ENCODE results near the gene CAMTA1. TPM values are rescaled to one million over a fixed set of nuclear protein-coding genes. Genes with fewer than 3 reads are reported as not detected.
"Not testable (repeated sequence)": the region's sequence is repeated elsewhere in the genome, so short reads cannot be mapped to it uniquely, and the experiment has no call there.

Gene CAMTA1
- total RNA-seq, 1 experiment from 2014 or later = 50.3 TPM

DNA sequence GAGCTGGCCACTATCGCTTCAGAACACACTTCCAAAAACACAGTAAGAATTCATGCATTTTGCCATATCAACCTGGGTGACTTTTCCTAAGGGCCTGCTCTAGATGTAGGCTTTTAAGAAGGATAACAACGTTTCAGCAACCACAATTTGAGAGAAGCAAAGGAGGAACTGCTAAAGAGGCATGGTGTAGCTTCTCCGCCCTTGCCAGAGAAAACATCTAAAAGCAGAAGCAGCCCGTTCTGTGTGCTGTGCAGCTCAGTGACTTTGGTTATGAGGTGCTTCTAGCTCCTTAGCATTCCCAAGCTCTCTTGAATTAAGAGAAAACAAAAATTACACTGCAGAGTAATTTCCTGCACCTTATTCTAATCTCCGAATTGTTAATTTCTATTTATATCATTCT, 1001.5 kb downstream of the CAMTA1 start:
- TF ChIP-seq, protein P1, sequence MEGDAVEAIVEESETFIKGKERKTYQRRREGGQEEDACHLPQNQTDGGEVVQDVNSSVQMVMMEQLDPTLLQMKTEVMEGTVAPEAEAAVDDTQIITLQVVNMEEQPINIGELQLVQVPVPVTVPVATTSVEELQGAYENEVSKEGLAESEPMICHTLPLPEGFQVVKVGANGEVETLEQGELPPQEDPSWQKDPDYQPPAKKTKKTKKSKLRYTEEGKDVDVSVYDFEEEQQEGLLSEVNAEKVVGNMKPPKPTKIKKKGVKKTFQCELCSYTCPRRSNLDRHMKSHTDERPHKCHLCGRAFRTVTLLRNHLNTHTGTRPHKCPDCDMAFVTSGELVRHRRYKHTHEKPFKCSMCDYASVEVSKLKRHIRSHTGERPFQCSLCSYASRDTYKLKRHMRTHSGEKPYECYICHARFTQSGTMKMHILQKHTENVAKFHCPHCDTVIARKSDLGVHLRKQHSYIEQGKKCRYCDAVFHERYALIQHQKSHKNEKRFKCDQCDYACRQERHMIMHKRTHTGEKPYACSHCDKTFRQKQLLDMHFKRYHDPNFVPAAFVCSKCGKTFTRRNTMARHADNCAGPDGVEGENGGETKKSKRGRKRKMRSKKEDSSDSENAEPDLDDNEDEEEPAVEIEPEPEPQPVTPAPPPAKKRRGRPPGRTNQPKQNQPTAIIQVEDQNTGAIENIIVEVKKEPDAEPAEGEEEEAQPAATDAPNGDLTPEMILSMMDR (IDR thresholded peaks at IDR 0.05; ENCODE audit: unreplicated experiment) = no peak
- peaks cover 5% of the 10 kb centered on the region for H3K9me3 Mint-ChIP-seq (ENCODE audit: low read depth, unreplicated experiment)
- no peaks in the 10 kb centered on the region for H3K27me3 Mint-ChIP-seq (ENCODE audit: unreplicated experiment)
- H3K4me3 Mint-ChIP-seq (ENCODE audit: low read depth, unreplicated experiment) = no peak overlapping the region
- no peak for DNase-seq
- H3K4me1 Mint-ChIP-seq (ENCODE audit: low read depth, unreplicated experiment) = peaks cover 11% of the 10 kb centered on the region
- no TSS peak for BruUV-seq (replicated peaks)
- H3K27ac Mint-ChIP-seq (ENCODE audit: unreplicated experiment) = no peak overlapping the region
- H3K36me3 Mint-ChIP-seq (ENCODE audit: insufficient read depth, unreplicated experiment) = peaks cover 21% of the 10 kb centered on the region
- CTCF ChIA-PET = no interaction called here
- intact Hi-C loops (cut with micrococcal nuclease; ENCODE audit: unreplicated experiment) = no loop called here

DNA sequence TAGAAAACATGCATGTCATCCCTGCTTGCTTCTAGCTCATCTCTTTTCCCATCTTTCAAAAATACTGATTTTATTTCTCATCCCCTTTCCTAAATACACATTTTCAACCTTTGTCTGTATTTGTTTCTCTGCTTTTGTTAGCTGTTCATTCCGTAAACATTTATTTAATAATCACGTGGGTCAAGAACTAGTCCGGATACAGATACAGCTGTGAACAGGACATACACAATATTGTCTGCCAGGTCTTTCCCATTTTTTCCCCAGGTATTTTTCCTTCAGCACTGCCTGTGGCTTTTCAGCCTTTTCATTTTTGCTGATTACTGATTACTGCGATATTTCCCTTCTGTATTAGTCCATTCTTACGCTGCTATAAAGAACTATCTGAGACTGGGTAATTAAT, 1004.6 kb downstream of the CAMTA1 start:
- no peak overlapping the region for H3K4me3 Mint-ChIP-seq (ENCODE audit: low read depth, unreplicated experiment)
- no peak overlapping the region for H3K27ac Mint-ChIP-seq (ENCODE audit: unreplicated experiment)
- TF ChIP-seq, protein P1 (IDR thresholded peaks at IDR 0.05; ENCODE audit: unreplicated experiment) = no peak
- no TSS peak for BruUV-seq (replicated peaks)
- intact Hi-C loops (cut with micrococcal nuclease; ENCODE audit: unreplicated experiment) = no loop called here
- no peaks in the 10 kb centered on the region for H3K36me3 Mint-ChIP-seq (ENCODE audit: insufficient read depth, unreplicated experiment)
- CTCF ChIA-PET = interaction anchor here (0.6 kb wide), 1 partner anchor 741 kb away, joined by 3 read pairs; no protein-coding TSS in a partner anchor
- no peak for DNase-seq
- peaks cover 5% of the 10 kb centered on the region for H3K9me3 Mint-ChIP-seq (ENCODE audit: low read depth, unreplicated experiment)
- no peaks in the 10 kb centered on the region for H3K4me1 Mint-ChIP-seq (ENCODE audit: low read depth, unreplicated experiment)
- no peaks in the 10 kb centered on the region for H3K27me3 Mint-ChIP-seq (ENCODE audit: unreplicated experiment)

DNA sequence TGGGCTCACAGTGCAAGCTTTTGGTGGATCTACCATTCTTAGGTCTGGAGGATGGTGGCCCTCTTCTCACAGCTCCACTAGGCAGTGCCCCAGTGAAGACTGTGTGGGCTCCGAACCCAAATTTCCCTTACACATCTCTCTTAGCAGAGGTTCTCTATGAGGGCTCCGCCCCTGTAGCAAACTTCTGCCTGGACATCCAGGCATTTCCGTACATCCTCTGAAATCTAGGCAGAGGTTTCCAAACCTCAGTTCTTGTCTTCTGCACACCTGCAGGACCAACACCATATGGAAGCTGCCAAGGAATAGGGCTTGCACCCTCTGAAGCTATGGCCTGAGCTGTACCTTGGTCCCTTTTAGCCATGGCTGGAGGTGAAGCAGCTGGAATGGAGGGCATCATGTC, 1005.8 kb downstream of the CAMTA1 start:
- H3K4me1 Mint-ChIP-seq (ENCODE audit: low read depth, unreplicated experiment); DNase-seq; H3K36me3 Mint-ChIP-seq (ENCODE audit: insufficient read depth, unreplicated experiment); intact Hi-C loops (cut with micrococcal nuclease; ENCODE audit: unreplicated experiment); H3K9me3 Mint-ChIP-seq (ENCODE audit: low read depth, unreplicated experiment); H3K27me3 Mint-ChIP-seq (ENCODE audit: unreplicated experiment); BruUV-seq (replicated peaks); H3K27ac Mint-ChIP-seq (ENCODE audit: unreplicated experiment); H3K4me3 Mint-ChIP-seq (ENCODE audit: low read depth, unreplicated experiment); CTCF ChIA-PET: not testable (repeated sequence)

DNA sequence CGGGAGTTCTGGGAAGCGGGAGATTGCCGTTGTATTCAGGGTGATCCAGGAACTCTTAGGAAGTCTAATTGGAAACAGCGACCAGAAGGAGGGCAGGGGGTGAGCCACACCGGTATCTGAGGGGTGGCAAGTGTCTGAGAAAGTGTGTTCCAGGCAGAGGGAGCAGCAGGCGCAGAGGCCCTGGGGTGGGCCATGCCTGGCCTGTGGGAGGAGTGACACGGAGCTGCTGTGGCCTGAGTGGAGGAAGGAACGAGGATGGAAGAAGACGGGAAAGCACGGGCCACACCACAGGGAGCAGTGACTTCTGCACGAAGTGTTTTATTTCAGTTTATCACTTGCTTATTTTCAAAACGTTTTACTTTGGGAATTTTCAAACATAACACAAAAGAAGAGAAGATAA, 1010.2 kb downstream of the CAMTA1 start:
- TF ChIP-seq, protein P1 (IDR thresholded peaks at IDR 0.05; ENCODE audit: unreplicated experiment) = no peak
- intact Hi-C loops (cut with micrococcal nuclease; ENCODE audit: unreplicated experiment) = no loop called here
- H3K27me3 Mint-ChIP-seq (ENCODE audit: unreplicated experiment) = no peaks in the 10 kb centered on the region
- H3K4me3 Mint-ChIP-seq (ENCODE audit: low read depth, unreplicated experiment) = no peak overlapping the region
- DNase-seq = no peak
- H3K36me3 Mint-ChIP-seq (ENCODE audit: insufficient read depth, unreplicated experiment) = no peaks in the 10 kb centered on the region
- no peaks in the 10 kb centered on the region for H3K4me1 Mint-ChIP-seq (ENCODE audit: low read depth, unreplicated experiment)
- CTCF ChIA-PET = no interaction called here
- H3K9me3 Mint-ChIP-seq (ENCODE audit: low read depth, unreplicated experiment) = peaks cover 3% of the 10 kb centered on the region
- H3K27ac Mint-ChIP-seq (ENCODE audit: unreplicated experiment) = no peak overlapping the region
- BruUV-seq (replicated peaks) = no TSS peak

DNA sequence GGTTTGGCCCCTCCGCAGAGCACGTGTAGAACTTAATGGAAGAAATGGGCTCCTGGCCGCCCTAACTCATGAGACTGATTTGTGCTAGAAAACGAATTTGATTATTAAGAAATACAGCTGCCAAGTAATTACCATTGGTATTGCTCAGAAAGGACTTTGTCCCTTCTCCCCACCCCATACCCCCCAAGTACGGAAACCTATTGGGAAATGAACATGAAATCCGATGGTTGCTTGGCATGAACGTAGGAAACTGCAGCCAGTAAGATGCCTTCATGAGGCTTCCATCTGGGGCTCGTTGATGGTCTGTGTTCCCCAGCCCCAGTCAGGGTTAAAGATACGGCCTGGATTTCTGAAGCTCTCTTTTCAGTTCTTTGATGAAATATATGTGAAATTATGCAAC, 1020.2 kb downstream of the CAMTA1 start:
- CTCF ChIA-PET = no interaction called here
- no peak for DNase-seq
- TF ChIP-seq, protein P1 (IDR thresholded peaks at IDR 0.05; ENCODE audit: unreplicated experiment) = no peak
- Mint-ChIP-seq H3K27ac (ENCODE audit: unreplicated experiment) (no peak overlapping the region), H3K4me1 (ENCODE audit: low read depth, unreplicated experiment) (no peaks in the 10 kb centered on the region), H3K4me3 (ENCODE audit: low read depth, unreplicated experiment) (no peak overlapping the region), H3K9me3 (ENCODE audit: low read depth, unreplicated experiment) (no peaks in the 10 kb centered on the region), H3K36me3 (ENCODE audit: insufficient read depth, unreplicated experiment) (peaks cover 9% of the 10 kb centered on the region), H3K27me3 (ENCODE audit: unreplicated experiment) (no peaks in the 10 kb centered on the region)
- BruUV-seq (replicated peaks) = no TSS peak
- intact Hi-C loops (cut with micrococcal nuclease; ENCODE audit: unreplicated experiment) = no loop called here
